Measurements from ENCODE around the gene SOBP. TPM values are rescaled to one million over a fixed set of nuclear protein-coding genes. Genes with fewer than 3 reads are reported as not detected.

SOBP gene
- polyA plus RNA-seq, 4 donors, result 10.4 to 17.6 (median 14.2) TPM

DNA sequence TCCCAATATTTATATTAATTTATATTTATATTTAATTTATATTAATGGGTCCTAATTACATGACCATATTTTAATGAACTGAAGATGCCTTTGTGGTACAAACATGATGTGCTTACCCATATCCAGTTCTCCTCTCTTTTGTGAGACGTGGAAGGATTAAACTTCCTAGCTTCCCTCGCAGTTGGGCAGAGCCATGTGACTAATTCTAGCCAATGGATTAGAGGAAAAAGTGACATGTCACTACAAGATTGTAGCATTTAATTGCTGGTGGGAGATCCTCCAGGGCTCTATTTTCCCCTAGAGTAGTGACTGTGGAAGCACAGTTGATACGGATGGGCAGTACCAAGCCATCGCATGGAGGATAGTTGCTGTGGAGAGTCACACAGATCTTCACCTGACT is 4.8 kb upstream of the SOBP start:
- DNase-seq (ENCODE audit: low read depth in 4 of 4, low spot score in 2 of 4), result no peak

DNA sequence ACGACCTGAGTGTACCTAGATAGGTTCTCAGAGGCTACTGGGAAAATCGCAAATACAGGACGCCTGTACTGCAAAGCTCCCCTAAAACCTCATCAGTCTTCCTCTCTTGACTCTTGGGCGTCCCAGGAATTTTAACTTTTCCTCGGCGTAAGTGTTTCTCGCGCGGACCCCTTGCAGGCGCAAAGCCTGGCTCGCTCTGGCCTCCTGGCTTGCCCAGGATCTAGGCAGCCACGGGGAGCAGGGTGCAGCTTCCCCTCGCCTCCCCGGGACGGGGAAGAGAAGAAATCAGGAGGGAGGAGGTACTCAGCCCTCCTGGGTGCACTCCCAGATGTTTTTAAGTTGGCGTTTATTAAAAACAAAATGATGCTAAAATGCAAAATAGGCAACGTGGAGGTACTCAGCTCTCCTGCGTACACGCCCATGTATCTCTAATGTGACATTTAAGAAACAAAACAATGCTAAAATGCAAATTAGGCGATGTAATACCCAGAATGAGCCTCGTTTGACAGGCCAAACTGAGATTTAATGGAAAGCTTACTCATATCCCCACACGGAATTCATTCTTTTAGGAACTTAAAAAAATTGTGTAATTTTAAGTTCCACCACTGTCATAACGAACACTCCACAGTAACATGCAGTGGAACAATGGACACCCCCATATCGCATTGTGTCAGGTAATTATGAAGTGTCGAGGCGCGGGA is 1.6 kb upstream of the SOBP start:
- DNase-seq (ENCODE audit: low read depth in 4 of 4, low spot score in 2 of 4), result no peak

DNA sequence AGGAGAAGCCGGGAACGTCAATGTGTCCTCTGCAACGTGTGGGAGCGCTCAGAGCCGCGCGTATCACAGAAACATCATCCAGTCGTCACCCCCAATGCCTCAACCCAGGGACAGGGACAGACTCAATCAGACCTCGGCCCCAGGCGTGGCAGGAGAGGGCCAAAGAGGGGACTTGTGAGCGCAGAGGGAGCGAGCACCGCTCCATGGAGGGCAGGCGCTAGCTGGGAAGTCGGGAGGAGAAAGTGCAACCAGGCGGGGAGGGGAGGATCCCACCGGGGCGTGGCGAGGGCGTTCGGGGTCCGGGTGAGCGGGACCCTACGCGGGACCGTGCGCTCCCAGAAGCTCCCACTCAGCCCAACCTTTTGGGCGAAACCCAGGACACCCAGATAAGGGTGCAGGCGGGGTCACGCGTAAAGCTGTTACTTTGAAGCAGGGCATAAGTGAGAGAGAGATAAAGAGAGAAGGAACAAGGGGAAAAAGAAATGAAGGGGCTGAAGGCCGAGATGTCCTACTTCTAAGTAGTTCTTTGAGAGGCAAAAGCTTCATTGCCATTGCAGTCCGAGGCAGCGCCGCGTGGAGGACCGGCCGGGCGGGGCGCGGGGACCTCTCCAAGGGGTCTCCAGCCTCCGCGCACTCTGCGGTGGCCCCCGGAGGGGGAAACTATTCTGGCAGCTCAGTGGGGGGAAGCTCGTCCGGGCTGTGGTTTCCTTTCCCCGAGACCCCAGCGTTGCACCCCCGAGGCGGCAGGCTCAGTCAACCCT is 862 bp upstream of the SOBP start:
- DNase-seq (ENCODE audit: low read depth in 4 of 4, low spot score in 2 of 4), result peak in 3 of 4 donors; percentile 49 to 66 (median 57)

DNA sequence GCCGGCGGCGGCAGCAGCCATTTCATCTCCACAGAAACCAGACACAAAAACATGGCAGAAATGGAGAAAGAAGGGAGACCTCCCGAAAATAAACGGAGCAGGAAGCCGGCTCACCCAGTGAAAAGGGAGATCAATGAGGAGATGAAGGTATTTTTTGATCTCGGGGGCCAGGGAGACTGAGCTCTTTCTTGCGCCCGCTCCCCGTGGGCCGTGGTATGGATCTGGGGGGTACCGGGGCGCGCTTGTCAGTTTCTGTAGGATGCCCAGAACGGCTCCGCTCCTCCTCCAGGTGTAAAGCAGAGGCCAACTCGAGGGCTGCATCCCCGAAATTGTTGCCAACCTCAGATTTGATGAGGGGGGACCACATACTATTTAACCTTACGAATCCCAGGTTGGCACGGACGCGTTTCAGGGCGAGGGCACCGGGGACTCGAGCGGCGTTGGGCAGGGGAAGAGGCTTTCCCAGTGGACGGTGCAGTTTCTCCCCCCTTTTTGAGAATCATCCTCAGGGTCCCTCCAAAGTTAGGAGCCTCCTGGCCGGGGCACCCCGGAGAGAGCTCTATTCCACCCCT is 735 bp downstream of the SOBP start:
- DNase-seq (ENCODE audit: low read depth in 4 of 4, low spot score in 2 of 4), result peak in 2 of 4 donors; percentile 47 to 52

DNA sequence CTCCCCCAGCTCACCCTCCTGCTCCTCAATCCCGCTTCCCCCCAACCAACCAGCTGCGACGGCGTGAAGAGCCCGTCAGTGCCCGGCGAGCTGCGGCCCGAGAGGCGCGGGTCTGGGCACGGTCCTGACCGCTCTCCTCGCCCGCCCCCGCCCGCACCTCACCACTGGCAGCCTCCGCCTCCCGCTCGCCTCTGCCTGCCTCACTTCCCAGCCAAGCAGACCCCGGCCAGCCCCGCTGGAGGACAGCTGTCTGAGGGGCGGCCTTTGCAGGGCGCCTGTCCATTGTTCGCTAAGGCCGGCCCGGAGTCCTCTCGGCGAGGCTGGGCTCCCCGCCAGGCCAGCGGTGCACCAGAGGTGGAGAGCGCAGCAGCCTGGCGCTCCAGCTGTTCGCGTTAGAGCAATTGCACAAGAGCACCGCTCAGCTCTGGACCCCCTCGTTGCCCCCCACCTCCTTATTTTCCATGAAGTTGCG is 1.3 kb downstream of the SOBP start:
- peak in 1 of 4 donors; percentile 68 for DNase-seq (ENCODE audit: low read depth in 4 of 4, low spot score in 2 of 4)

DNA sequence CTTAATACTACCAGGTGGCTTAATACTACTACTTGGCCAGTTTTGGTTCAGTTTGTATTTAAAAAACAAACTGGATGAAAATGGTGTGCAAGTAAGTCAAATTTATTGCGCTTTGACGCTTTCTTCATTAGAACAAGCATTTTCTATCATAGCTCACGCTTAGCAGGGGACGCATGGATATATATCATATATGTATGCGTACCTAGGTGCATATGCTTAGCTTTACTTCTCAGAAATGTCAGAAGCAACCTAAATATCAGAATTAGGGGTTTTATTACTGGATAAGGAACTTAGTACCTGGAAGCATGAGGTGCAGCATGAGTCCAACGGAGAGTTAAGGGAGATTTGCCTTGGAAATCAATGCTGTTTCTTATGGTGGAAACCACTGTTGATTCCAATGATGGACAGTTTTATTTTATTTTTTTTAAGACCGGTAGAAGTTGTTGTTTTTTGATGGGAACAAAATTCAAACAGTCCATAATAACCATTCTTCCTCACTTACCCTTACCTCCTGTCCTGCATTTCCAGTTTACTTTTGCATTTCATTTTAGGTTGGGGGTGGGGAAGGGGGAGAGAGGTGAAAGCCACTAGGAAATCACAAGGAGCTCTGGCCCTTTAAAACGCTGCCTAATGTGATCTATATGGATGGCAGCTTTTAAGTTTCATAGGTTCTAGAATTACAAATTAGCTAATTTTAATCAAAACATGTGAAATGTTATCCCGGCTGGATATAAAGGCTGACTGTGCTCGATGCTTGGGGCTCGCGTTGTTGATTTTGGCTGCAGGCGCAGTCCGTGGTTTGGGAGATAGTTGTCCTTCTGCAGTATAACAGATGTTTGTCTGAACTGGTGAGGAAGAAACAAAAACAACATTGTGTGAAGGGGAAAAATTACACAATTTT is 2.1 kb downstream of the SOBP start:
- peak in 1 of 4 donors; percentile 38 for DNase-seq (ENCODE audit: low read depth in 4 of 4, low spot score in 2 of 4)

DNA sequence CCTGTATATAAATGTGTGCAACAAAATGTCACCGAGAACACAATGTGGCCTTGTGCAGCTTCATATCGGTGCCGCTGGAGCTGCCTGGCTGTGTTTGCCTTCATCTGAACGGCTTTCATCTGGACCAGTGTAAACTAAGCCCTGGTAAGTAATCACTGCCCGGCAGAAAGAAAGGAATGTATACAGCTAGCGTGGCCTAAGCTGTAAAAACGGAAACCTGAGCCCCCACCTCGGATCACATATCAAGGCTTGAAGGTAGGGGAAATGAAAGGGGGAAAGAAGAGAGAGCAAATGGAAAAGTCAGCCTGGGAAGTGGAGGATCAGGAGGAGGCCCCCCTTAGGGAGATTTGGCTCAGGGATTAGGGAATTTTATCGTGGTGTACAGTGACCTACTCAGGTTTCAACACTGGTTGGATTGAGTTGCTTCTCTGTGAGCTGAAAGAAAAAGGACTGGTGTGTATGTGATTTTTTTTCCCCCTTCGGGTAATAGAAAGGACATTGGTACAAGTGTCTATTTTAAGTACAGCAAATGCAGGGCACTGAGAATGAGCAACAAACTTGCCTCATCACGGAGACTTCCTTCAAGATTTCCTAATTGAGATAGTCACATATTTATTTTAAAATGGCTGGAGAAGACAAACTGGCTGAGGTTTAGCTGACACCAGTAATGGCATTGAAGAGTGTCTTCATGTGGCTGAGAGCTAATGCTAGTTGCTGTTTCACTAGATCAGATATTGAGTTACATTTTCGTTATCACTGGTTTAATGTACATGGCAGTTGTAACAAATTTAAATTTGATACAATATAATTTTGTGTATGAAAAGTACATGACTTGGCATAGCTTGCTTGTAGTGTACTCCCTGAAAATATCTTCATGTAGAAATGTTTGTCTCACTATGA is 3.5 kb downstream of the SOBP start:
- peak in 3 of 4 donors; percentile 73 to 80 (median 74) for DNase-seq (ENCODE audit: low read depth in 4 of 4, low spot score in 2 of 4)

DNA sequence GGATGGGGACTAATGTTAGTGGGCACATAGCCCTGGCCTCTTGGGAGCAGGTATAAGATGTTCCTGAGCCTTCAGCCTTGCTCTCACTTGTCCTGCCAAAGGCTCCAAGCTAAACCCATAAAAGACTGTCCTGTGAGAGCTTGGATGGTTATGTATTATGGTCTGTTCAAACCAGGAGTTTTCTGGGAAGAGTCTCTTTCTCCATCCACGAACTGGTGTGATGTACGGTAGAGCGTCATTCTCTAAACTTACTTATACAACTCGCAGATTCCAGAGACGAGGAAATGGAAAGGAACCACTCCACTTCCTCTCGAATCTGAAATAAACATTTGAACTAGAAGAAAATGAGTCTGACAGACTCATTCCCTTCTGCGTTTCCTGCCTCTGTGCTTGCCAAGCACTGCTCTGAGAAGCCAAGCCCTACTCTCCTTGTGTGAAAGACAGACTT is 5.3 kb downstream of the SOBP start:
- no peak for DNase-seq (ENCODE audit: low read depth in 4 of 4, low spot score in 2 of 4)

DNA sequence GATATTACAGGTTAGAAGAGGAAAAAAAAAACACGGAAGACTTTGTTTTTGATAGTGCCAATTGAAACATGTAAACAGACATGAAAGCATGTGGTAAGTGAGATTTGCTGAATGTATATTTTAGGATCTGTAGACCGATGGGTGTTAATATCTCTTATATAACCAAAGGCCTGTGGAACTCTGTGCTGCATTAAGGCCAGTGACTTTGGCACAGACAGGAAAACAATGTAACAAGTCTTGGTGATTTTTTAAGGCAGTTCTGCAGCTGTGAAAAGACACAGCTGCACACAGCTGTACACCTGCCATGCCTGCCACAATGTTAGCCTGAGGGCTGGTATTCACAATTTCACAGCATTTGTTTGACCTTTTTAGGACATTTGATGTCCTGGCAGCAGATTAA is 6.1 kb downstream of the SOBP start:
- DNase-seq (ENCODE audit: low read depth in 4 of 4, low spot score in 2 of 4), result no peak

DNA sequence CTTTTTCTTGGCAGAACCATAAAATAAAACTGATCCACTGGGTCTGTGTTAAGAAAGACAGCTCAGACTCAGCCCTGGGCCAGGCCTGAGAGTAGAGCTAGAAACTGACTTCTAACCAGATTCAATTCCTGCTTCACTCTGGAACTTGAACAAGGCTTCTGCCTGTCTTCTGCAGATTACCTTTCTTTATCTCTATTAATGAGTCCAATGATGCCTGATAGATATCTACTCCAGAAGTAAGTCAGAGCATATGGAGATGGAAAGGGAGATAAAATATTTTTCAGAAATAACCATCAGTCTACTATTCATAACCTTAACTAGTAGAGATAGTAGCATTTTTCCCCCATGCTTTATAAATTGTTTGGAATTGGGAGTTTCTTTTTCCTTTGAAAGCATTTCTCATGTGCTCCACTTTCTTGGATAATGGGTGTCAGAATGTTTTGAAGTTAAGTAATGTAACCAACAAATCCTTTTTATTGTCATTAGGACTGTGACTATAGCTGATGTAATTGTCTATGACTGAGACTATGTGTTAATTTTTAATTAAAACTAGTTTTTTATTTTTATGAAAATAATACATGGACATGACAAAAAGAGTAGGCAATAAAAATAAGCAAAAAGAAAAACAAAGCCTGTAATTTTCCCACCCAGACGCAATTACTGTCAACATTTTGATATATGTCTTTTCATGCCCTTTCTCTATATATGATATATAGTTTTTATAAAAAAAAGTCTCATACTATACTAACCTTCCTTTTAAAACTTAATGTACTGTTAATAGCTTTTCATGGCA is 7.2 kb downstream of the SOBP start:
- no peak for DNase-seq (ENCODE audit: low read depth in 4 of 4, low spot score in 2 of 4)

DNA sequence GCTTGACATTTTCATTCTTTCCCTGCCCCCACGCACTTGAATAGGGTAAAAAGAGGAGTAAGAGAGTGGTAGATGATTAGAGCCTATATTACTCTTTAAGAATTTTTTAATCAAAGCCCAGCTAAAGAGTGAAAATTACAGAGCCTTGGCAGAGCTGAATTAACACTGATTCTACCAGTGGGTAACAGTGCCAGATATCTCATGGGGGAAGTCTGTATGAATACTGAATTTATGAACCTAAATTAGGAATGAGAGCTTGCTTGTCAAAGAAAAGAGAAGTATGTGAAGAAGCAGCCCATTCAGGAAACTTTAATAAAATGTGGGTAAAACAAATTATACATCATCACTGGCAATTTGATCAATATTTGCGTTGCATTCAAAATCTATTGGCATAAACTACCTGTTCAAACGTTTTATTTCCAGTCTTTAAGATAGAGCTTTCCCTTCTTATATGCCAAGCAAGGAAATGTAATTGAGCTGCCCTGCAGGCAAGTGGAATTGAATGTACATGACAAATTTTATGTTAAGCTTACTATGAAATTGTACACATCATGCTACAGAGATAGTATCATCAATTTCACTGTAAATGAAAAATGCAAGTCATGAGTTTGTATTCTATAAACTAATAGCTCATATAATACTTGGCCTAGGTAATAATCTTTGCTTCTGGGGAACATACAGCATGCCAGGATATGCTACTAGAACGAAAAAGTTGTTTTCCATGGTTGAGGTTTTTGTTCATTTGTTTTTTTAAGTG is 14.5 kb downstream of the SOBP start:
- no peak for DNase-seq (ENCODE audit: low read depth in 4 of 4, low spot score in 2 of 4)

DNA sequence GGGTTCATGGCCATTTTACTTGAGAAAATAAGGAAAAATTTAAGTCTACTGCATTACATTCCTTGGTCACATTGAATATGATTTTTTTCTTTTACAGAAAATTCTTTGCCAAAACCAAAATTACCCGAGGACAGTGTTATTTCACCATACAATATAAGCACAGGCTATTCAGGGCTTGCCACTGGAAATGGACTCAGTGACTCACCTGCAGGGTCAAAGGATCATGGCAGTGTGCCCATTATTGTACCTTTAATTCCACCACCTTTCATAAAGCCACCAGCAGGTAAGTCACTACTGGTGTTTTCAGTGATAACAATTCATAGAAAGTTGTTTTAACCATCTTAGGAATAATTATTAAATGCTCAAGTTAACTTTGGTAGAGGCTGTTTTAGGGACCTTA is 16.2 kb downstream of the SOBP start:
- DNase-seq (ENCODE audit: low read depth in 4 of 4, low spot score in 2 of 4), result no peak

DNA sequence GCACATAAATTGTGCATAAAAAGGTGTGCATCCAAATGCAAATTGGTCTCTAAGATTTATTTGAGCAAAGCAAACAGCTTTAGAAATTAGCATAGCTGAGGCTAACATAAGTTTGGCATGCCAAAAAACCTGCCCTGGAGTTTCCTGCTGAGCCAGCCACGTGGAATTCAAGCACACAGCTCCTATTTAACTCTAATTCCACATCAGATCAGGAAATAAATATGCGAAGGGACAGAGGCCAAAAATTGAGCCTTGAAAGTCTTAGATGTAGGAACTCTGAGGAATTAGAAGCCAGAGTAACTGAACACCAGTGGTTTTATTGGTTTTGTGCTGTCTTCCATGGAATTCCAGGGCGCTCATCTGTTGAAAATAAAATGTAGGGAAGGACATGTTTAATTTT is 19.6 kb downstream of the SOBP start:
- no peak for DNase-seq (ENCODE audit: low read depth in 4 of 4, low spot score in 2 of 4)

DNA sequence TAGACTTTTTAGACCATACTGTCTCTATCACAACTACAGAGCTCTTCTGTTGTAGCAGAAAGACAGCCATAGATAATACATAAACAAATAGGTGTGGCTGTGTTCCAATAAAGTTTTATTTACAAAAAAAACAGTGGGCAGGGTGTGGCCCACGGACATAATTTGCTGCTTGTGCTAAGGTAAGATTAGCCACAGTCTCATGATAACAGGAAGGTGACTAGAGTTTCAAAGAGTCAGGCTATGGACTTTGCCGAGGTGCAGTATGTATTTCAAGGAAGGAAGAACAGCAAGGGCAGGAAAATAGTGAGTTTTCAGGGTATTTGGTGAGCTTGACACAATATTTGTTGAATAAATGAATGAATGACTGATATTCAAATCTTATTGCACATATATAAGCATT is 20.2 kb downstream of the SOBP start:
- no peak for DNase-seq (ENCODE audit: low read depth in 4 of 4, low spot score in 2 of 4)

DNA sequence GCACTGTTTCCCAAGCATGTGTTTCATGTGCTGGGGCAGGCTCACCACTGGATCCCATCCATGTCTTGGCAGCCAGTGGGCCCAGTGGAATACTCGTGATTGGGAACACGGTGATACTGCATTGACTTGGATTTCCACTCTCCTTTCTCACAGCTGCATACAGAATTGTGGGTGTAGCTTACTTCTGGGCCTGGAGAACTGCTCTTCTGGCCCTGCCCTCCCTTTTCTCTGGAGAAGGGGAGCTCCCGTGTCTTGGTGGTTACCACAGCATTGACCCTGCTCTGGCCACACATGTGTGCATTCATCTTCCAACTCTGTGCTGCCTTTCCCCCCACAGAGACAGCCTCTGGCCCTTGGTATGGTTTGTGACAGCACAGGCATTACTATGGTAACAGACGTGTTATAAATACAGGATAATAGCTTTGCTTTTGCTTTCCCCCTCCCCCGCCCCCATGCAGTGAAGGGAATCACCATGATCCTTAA is 21.6 kb downstream of the SOBP start:
- DNase-seq (ENCODE audit: low read depth in 4 of 4, low spot score in 2 of 4), result no peak

DNA sequence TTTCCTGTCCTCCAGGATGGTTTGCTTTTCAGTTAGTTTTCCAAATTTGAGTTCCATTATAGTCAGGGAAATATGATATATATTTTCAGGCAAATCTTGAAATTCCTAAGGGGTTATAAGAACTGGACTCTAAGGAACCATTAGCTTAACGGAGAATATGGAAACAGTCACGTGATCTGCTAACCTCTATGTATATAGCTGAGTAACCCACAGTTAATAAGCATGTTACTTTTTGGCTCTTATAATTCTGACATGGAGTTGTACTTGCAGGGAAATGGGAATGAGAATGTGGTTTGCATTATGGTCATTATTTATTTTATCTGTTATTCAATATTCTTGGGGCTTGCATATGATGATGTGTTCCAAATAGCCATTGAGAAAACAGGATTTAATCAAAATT is 23.3 kb downstream of the SOBP start:
- DNase-seq (ENCODE audit: low read depth in 4 of 4, low spot score in 2 of 4), result no peak

DNA sequence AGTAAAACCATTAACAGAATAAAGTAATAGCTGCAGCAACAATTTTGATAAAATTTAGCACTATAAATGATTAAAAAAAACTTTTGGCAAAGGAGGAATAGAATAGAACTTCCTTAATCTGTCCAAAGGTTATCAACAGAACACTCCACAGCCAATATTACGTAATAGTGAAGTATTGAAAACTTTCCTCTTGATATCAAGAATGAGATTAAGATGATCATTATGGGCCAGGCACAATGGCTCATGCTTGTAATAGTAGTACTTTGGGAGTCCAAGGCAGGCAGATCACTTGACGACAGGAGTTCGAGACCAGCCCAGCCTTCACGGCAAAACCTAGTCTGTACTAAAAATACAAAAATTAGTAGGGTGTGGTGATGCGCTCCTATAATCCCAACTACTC is 26.0 kb downstream of the SOBP start:
- DNase-seq (ENCODE audit: low read depth in 4 of 4, low spot score in 2 of 4), result no peak

DNA sequence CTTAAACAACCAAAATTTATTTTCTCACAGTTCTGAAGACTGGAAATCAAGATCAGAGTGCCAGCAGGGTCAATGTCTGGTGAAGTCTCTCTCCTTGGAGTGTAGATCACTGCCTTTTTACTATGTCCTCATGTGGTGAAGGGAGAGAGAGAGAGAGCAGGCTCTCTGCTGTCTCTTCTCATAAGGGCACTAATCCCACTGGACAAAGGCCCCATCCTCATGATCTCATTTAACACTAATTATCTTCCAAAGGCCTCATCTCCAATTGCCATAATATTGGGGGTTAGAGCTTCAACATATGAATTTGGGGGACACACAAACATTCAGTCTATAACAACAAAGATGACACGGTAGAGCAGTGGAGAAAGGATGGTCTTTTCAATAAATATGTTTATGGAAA is 27.4 kb downstream of the SOBP start:
- no peak for DNase-seq (ENCODE audit: low read depth in 4 of 4, low spot score in 2 of 4)

Measured in left renal cortex interstitium (tissue), 4 donors.